Hepatocyte (in vitro differentiated cells): Measurements from ENCODE around the gene PDCD7. TPM values are rescaled to one million over a fixed set of nuclear protein-coding genes. Genes with fewer than 3 reads are reported as not detected.

Source experiments
- DNase-seq: peaks from one replicate; pipeline ENCODE4 v3.0.0-alpha.2; 2016; ENCODE audit warnings: low spot score
- H2AFZ ChIP-seq: fragments of 200-600 bp; sonication (generic); 2 replicates; pipeline ENCODE4 v1.6.0; 2016; ENCODE audit warnings: antibody characterized with exemption, mild to moderate bottlenecking
- H3K27ac ChIP-seq: fragments of 200-600 bp; sonication (generic); 2 replicates; pipeline ENCODE4 v1.5.1; 2016; ENCODE audit warnings: mild to moderate bottlenecking
- H3K27me3 ChIP-seq: fragments of 200-600 bp; sonication (generic); 2 replicates; pipeline ENCODE4 v1.6.1; 2016
- H3K36me3 ChIP-seq: fragments of 200-600 bp; sonication (generic); replicated peaks from 2 replicates; pipeline ENCODE4 v1.5.1; 2016; ENCODE audit warnings: low read depth; ENCODE audit not compliant: insufficient read depth
- H3K4me1 ChIP-seq: fragments of 200-600 bp; sonication (generic); 2 replicates; pipeline ENCODE4 v1.5.1; 2016; ENCODE audit warnings: mild to moderate bottlenecking, moderate library complexity; ENCODE audit not compliant: insufficient read depth
- H3K4me2 ChIP-seq: fragments of 200-600 bp; sonication (generic); 2 replicates; pipeline ENCODE4 v1.6.0; 2016
- H3K4me3 ChIP-seq: fragments of 200-600 bp; sonication (generic); 2 replicates; pipeline ENCODE4 v1.5.1; 2016; ENCODE audit warnings: mild to moderate bottlenecking
- H3K79me2 ChIP-seq: fragments of 200-600 bp; sonication (generic); 2 replicates; pipeline ENCODE4 v1.6.0; 2017; ENCODE audit warnings: mild to moderate bottlenecking
- H3K9me2 ChIP-seq: fragments of 200-600 bp; sonication (generic); replicated peaks from 2 replicates; pipeline ENCODE4 v1.6.0; 2017; ENCODE audit warnings: mild to moderate bottlenecking; ENCODE audit not compliant: insufficient read depth
- H3K9me3 ChIP-seq: fragments of 200-600 bp; sonication (generic); 2 replicates; pipeline ENCODE4 v1.5.1; 2016; ENCODE audit warnings: low read depth, mild to moderate bottlenecking
- H4K20me1 ChIP-seq: fragments of 200-600 bp; sonication (generic); 2 replicates; pipeline ENCODE4 v1.6.0; 2016; ENCODE audit warnings: mild to moderate bottlenecking; ENCODE audit not compliant: insufficient read depth, poor library complexity, severe bottlenecking
- CTCF ChIP-seq: fragments of 200-600 bp; sonication (generic); IDR thresholded peaks from 2 replicates; pipeline ENCODE4 v1.5.1; 2016; ENCODE audit warnings: antibody characterized with exemption, mild to moderate bottlenecking; ENCODE audit not compliant: poor library complexity
- EZH2 ChIP-seq: fragments of 200-600 bp; sonication (generic); IDR thresholded peaks from 2 replicates; pipeline ENCODE4 v1.6.1; 2016; ENCODE audit warnings: antibody characterized with exemption, mild to moderate bottlenecking, borderline replicate concordance
- EZH2phosphoT487 ChIP-seq: fragments of 200-600 bp; sonication (generic); IDR thresholded peaks from one replicate; pipeline ENCODE4 v1.6.1; 2018; ENCODE audit warnings: antibody characterized with exemption, mild to moderate bottlenecking, low read depth, moderate library complexity; ENCODE audit not compliant: unreplicated experiment, severe bottlenecking
- WGBS: methylation state at CpG from one replicate; pipeline ENCODE4 v1.1.6; 2016; ENCODE audit warnings: low lambda C conversion rate; ENCODE audit errors: missing lambda C conversion rate; 5-methylcytosine and 5-hydroxymethylcytosine counted together
- polyA plus RNA-seq: library from polyadenylated mRNA; unstranded; fragments of >200 nt; fragmentation: Nextera tagmentation; extraction: Ambion mirVana; gene quantifications from 2 replicates; pipeline ENCODE4 v1.2.1, GENCODE V29; 2016
- total RNA-seq: library from RNA; depleted of rRNA; stranded (reverse); fragments of >200 nt; gene quantifications from 2 replicates; pipeline ENCODE4 v1.2.3, GENCODE V29; 2014

PDCD7 gene
- total and polyA plus RNA-seq, 2 experiments from 2014 or later = 13.6 to 15.2 TPM

- Histone ChIP-seq H3K27me3 (no peaks in the 10 kb centered on the region), H3K4me3 (no peak overlapping the region), H3K27ac (no peak overlapping the region), H3K4me2 (no peak overlapping the region), H3K9me2 (no peaks in the 10 kb centered on the region), H3K4me1 (no peaks in the 10 kb centered on the region), H2AFZ (no peak overlapping the region), H3K36me3 (no peaks in the 10 kb centered on the region), H3K79me2 (no peaks in the 10 kb centered on the region), H3K9me3 (no peaks in the 10 kb centered on the region), H4K20me1 (no peaks in the 10 kb centered on the region)
- DNase-seq = no peak
- no peak for TF ChIP-seq EZH2phosphoT487
- 58% methylated on average over 3 of the region's 3 CpGs for WGBS
Measured at GRCh38 chr15:65110676-65111292, 22.8 kb downstream of the PDCD7 start.

- no peaks in the 10 kb centered on the region for H3K27me3 ChIP-seq
- no peak overlapping the region for H3K27ac ChIP-seq
- no peak overlapping the region for H2AFZ ChIP-seq
- WGBS = 91% methylated on average over 6 of the region's 6 CpGs
- H3K36me3 ChIP-seq = no peaks in the 10 kb centered on the region
- no peaks in the 10 kb centered on the region for H4K20me1 ChIP-seq
- H3K4me3 ChIP-seq = no peak overlapping the region
- no peaks in the 10 kb centered on the region for H3K79me2 ChIP-seq
- DNase-seq = no peak
- no peaks in the 10 kb centered on the region for H3K4me1 ChIP-seq
- H3K9me3 ChIP-seq = no peaks in the 10 kb centered on the region
- H3K9me2 ChIP-seq = no peaks in the 10 kb centered on the region
- no peak for TF ChIP-seq CTCF
- no peak for TF ChIP-seq EZH2
- no peak for TF ChIP-seq EZH2phosphoT487
- H3K4me2 ChIP-seq = no peak overlapping the region
Measured at GRCh38 chr15:65106011-65106590, 27.5 kb downstream of the PDCD7 start.

- Histone ChIP-seq H4K20me1 (no peaks in the 10 kb centered on the region), H3K27me3 (no peaks in the 10 kb centered on the region), H2AFZ (no peak overlapping the region), H3K4me3 (no peak overlapping the region), H3K27ac (no peak overlapping the region), H3K4me1 (no peaks in the 10 kb centered on the region), H3K9me3 (no peaks in the 10 kb centered on the region), H3K4me2 (no peak overlapping the region), H3K79me2 (no peaks in the 10 kb centered on the region), H3K9me2 (no peaks in the 10 kb centered on the region), H3K36me3 (no peaks in the 10 kb centered on the region)
- 93% methylated on average over 5 of the region's 5 CpGs for WGBS
- TF ChIP-seq EZH2phosphoT487 = no peak
- no peak for TF ChIP-seq EZH2
- TF ChIP-seq CTCF = no peak
- no peak for DNase-seq
Measured at GRCh38 chr15:65105038-65105437, 28.6 kb downstream of the PDCD7 start.

- Histone ChIP-seq H3K4me2 (no peak overlapping the region), H3K9me2 (no peaks in the 10 kb centered on the region), H3K4me3 (no peak overlapping the region), H3K79me2 (no peaks in the 10 kb centered on the region), H2AFZ (no peak overlapping the region), H3K27me3 (no peaks in the 10 kb centered on the region), H3K9me3 (no peaks in the 10 kb centered on the region), H3K27ac (no peak overlapping the region), H3K36me3 (no peaks in the 10 kb centered on the region), H4K20me1 (no peaks in the 10 kb centered on the region), H3K4me1 (no peaks in the 10 kb centered on the region)
- TF ChIP-seq CTCF (no peak), EZH2 (no peak), EZH2phosphoT487 (no peak)
- DNase-seq = no peak
- WGBS = 95% methylated on average over 3 of the region's 3 CpGs
Measured at GRCh38 chr15:65102912-65103311, 30.7 kb downstream of the PDCD7 start.
